Measurements from ENCODE around the gene LETMD1.
A peak's percentile ranks its signal among the peaks of the same experiment; 100 is the strongest.

LETMD1 gene

GRCh38 chr12:51083126-51083833 lies 35.2 kb downstream of the LETMD1 start, which contains the start of gene CSRNP2:
TSS of gene CSRNP2 (minus strand) at chr12:51083596. CDS start at chr12:51076561, 7,035 bp downstream.
- peak within 1 kb of the TSS; percentile 88 for H3K4me2 ChIP-seq (ENCODE audit: insufficient read depth, low read length)
- peak within 1 kb of the TSS; percentile 91 for H3K9ac ChIP-seq (ENCODE audit: low read depth, low read length)
- peak within 1 kb of the TSS; percentile 80 to 90 for H3K4me3 ChIP-seq (ENCODE audit: low read depth in 1 of 2, low read length in 2 of 2)
- H4K20me1 ChIP-seq (ENCODE audit: insufficient read depth, low read length) = peaks cover 8% of the 10 kb centered on the region; the same call in 1 of the 2 replicates
- H3K36me3 ChIP-seq (ENCODE audit: insufficient read depth, low read length) = no peaks in the 10 kb centered on the region; the same call in 1 of the 2 replicates
- H3K4me1 ChIP-seq (ENCODE audit: insufficient read depth, low read length) = peaks cover 24% of the 10 kb centered on the region
- DNase-seq (peak; percentile 97), ATAC-seq (ENCODE audit: insufficient read depth, low read depth) (peak; percentile 99)
- no peak for TF ChIP-seq EZH2 (IDR thresholded peaks at IDR 0.05; ENCODE audit: borderline replicate concordance, low read depth, low read length, severe bottlenecking)
- TF ChIP-seq, protein P1, sequence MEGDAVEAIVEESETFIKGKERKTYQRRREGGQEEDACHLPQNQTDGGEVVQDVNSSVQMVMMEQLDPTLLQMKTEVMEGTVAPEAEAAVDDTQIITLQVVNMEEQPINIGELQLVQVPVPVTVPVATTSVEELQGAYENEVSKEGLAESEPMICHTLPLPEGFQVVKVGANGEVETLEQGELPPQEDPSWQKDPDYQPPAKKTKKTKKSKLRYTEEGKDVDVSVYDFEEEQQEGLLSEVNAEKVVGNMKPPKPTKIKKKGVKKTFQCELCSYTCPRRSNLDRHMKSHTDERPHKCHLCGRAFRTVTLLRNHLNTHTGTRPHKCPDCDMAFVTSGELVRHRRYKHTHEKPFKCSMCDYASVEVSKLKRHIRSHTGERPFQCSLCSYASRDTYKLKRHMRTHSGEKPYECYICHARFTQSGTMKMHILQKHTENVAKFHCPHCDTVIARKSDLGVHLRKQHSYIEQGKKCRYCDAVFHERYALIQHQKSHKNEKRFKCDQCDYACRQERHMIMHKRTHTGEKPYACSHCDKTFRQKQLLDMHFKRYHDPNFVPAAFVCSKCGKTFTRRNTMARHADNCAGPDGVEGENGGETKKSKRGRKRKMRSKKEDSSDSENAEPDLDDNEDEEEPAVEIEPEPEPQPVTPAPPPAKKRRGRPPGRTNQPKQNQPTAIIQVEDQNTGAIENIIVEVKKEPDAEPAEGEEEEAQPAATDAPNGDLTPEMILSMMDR (IDR thresholded peaks at IDR 0.05; ENCODE audit: borderline replicate concordance, extremely low read depth, low read length, poor library complexity, severe bottlenecking) = peak; percentile 26
- H2AFZ ChIP-seq (ENCODE audit: low read depth, low read length) = peak within 1 kb of the TSS; percentile 99
- H3K27me3 ChIP-seq (ENCODE audit: insufficient read depth, low read length, poor library complexity) = no peaks in the 10 kb centered on the region
- peak within 1 kb of the TSS; percentile 85 for H3K27ac ChIP-seq (ENCODE audit: low read length)
- peaks cover 32% of the 10 kb centered on the region for H3K79me2 ChIP-seq (ENCODE audit: insufficient read depth, low read length)
- H3K9me3 ChIP-seq (ENCODE audit: insufficient read depth, low read length, severe bottlenecking) = no peaks in the 10 kb centered on the region

- H3K4me1 ChIP-seq (ENCODE audit: insufficient read depth, low read length) = peaks cover 22% of the 10 kb centered on the region
- peaks cover 24% of the 10 kb centered on the region for H3K79me2 ChIP-seq (ENCODE audit: insufficient read depth, low read length)
- H2AFZ ChIP-seq (ENCODE audit: low read depth, low read length) = no peak overlapping the region
- ATAC-seq (ENCODE audit: insufficient read depth, low read depth) (no peak), DNase-seq (no peak)
- no peak overlapping the region for H3K9ac ChIP-seq (ENCODE audit: low read depth, low read length)
- H3K4me3 ChIP-seq (ENCODE audit: low read depth in 1 of 2, low read length in 2 of 2) = no peak overlapping the region
- H4K20me1 ChIP-seq (ENCODE audit: insufficient read depth, low read length) = peaks cover 8% of the 10 kb centered on the region; the same call in 1 of the 2 replicates
- no peaks in the 10 kb centered on the region for H3K27me3 ChIP-seq (ENCODE audit: insufficient read depth, low read length, poor library complexity)
- TF ChIP-seq, protein P1 (IDR thresholded peaks at IDR 0.05; ENCODE audit: borderline replicate concordance, extremely low read depth, low read length, poor library complexity, severe bottlenecking) = no peak
- TF ChIP-seq EZH2 (IDR thresholded peaks at IDR 0.05; ENCODE audit: borderline replicate concordance, low read depth, low read length, severe bottlenecking) = no peak
- no peaks in the 10 kb centered on the region; the same call in 1 of the 2 replicates for H3K36me3 ChIP-seq (ENCODE audit: insufficient read depth, low read length)
- H3K27ac ChIP-seq (ENCODE audit: low read length) = no peak overlapping the region
- no peak overlapping the region for H3K4me2 ChIP-seq (ENCODE audit: insufficient read depth, low read length)
- H3K9me3 ChIP-seq (ENCODE audit: insufficient read depth, low read length, severe bottlenecking) = no peaks in the 10 kb centered on the region
These were observed 37.6 kb downstream of the LETMD1 start for GRCh38 chr12:51085757-51086156.

DNA sequence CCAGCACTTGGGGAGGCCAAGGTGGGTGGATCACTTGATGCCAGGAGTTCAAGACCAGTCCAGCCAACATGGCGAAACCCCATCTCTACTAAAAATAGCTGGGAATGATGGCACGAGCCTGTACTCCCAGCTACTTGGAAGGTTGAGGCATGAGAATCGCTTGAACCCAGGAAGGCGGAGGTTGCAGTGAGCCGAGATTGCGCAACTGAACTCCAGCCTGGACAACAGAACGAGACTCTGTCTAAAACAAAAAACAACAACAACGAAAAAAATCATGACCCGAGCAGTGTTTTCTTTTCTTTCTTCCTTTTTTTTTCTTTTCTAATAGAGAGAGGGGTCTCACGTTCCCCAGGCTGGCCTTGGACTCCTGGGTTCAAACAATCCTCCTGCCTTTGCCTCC lies 38.8 kb downstream of the LETMD1 start:
- Histone ChIP-seq H3K36me3 (ENCODE audit: insufficient read depth, low read length) (peaks cover 3% of the 10 kb centered on the region; the same call in 1 of the 2 replicates), H3K9me3 (ENCODE audit: insufficient read depth, low read length, severe bottlenecking) (no peaks in the 10 kb centered on the region), H3K79me2 (ENCODE audit: insufficient read depth, low read length) (peaks cover 13% of the 10 kb centered on the region), H3K4me1 (ENCODE audit: insufficient read depth, low read length) (peaks cover 14% of the 10 kb centered on the region), H3K27me3 (ENCODE audit: insufficient read depth, low read length, poor library complexity) (no peaks in the 10 kb centered on the region), H4K20me1 (ENCODE audit: insufficient read depth, low read length) (peaks cover 6% of the 10 kb centered on the region; the same call in 1 of the 2 replicates), H3K4me2 (ENCODE audit: insufficient read depth, low read length) (no peak overlapping the region), H3K27ac (ENCODE audit: low read length) (no peak overlapping the region), H2AFZ (ENCODE audit: low read depth, low read length) (no peak overlapping the region), H3K9ac (ENCODE audit: low read depth, low read length) (no peak overlapping the region), H3K4me3 (ENCODE audit: low read depth in 1 of 2, low read length in 2 of 2) (no peak overlapping the region)
- no peak for ATAC-seq (ENCODE audit: insufficient read depth, low read depth)
- TF ChIP-seq, protein P1 (IDR thresholded peaks at IDR 0.05; ENCODE audit: borderline replicate concordance, extremely low read depth, low read length, poor library complexity, severe bottlenecking) = no peak
- DNase-seq = no peak

All from DND-41 (cell line).